SK-N-SH treated with all-trans-retinoic acid at 6 μM for 48 hours (cell line): ENCODE measurements around the gene MOBP.
"Not testable (repeated sequence)": the region's sequence is repeated elsewhere in the genome, so short reads cannot be mapped to it uniquely, and the experiment has no call there.

Source experiments
- ATAC-seq: fragments of 200-7000 bp; cut with Tn5 transposase; 3 replicates; pipeline ENCODE4 v1.9.1; 2020; ENCODE audit warnings: mild to moderate bottlenecking, moderate library complexity
- ARNTL ChIP-seq: fragments of 450-650 bp; formaldehyde crosslinking; IDR thresholded peaks from 2 replicates; pipeline ENCODE4 v1.5.0; 2020; ENCODE audit warnings: low read depth, mild to moderate bottlenecking, moderate library complexity, borderline replicate concordance
- BACH2 ChIP-seq: fragments of 250-450 bp; sonication (Bioruptor Pico); IDR thresholded peaks from 2 replicates; pipeline ENCODE4 v1.9.0; 2021; ENCODE audit warnings: mild to moderate bottlenecking, borderline replicate concordance
- CREB5 ChIP-seq: fragments of 250-450 bp; sonication (Bioruptor Pico); IDR thresholded peaks from 2 replicates; pipeline ENCODE4 v1.5.1; 2020; ENCODE audit warnings: low read depth, mild to moderate bottlenecking, moderate library complexity
- CSDC2 ChIP-seq: fragments of 250-450 bp; sonication (Bioruptor Pico); IDR thresholded peaks from 2 replicates; pipeline ENCODE4 v1.5.0; 2020; ENCODE audit warnings: mild to moderate bottlenecking, moderate library complexity
- CSRNP3 ChIP-seq: fragments of 250-450 bp; sonication (Bioruptor Pico); IDR thresholded peaks from 2 replicates; pipeline ENCODE4 v1.5.1; 2021; ENCODE audit warnings: mild to moderate bottlenecking, moderate library complexity
- ESRRG ChIP-seq: fragments of 250-450 bp; sonication (Bioruptor Pico); IDR thresholded peaks from 2 replicates; pipeline ENCODE4 v1.6.1; 2021; ENCODE audit warnings: mild to moderate bottlenecking
- GLIS3 ChIP-seq: fragments of 250-450 bp; sonication (Bioruptor Pico); IDR thresholded peaks from 2 replicates; pipeline ENCODE4 v1.5.0; 2020; ENCODE audit warnings: mild to moderate bottlenecking, moderate library complexity
- ISL1 ChIP-seq: fragments of 250-450 bp; sonication (Bioruptor Pico); IDR thresholded peaks from 2 replicates; pipeline ENCODE4 v2.1.2; 2022; ENCODE audit warnings: mild to moderate bottlenecking, moderate library complexity
- OSR1 ChIP-seq: fragments of 250-450 bp; sonication (Bioruptor Pico); IDR thresholded peaks from 2 replicates; pipeline ENCODE4 v1.8.0; 2022; ENCODE audit warnings: moderate library complexity, mild to moderate bottlenecking, inconsistent platforms
- PATZ1 ChIP-seq: fragments of 250-450 bp; sonication (Bioruptor Pico); IDR thresholded peaks from 2 replicates; pipeline ENCODE4 v1.8.0; 2020; ENCODE audit warnings: mild to moderate bottlenecking, moderate library complexity, borderline replicate concordance
- POU6F1 ChIP-seq: fragments of 250-450 bp; sonication (Bioruptor Pico); IDR thresholded peaks from 2 replicates; pipeline ENCODE4 v1.8.0; 2021; ENCODE audit warnings: low read depth, mild to moderate bottlenecking, moderate library complexity, borderline replicate concordance
- PPARA ChIP-seq: fragments of 250-450 bp; sonication (Bioruptor Pico); IDR thresholded peaks from 2 replicates; pipeline ENCODE4 v1.5.0; 2020; ENCODE audit warnings: mild to moderate bottlenecking, borderline replicate concordance
- RARB ChIP-seq: fragments of 250-450 bp; sonication (Bioruptor Pico); IDR thresholded peaks from 2 replicates; pipeline ENCODE4 v1.8.0; 2021; ENCODE audit warnings: mild to moderate bottlenecking, moderate library complexity
- SNAI2 ChIP-seq: fragments of 250-450 bp; sonication (Bioruptor Pico); IDR thresholded peaks from 2 replicates; pipeline ENCODE4 v1.5.0; 2020; ENCODE audit warnings: mild to moderate bottlenecking, moderate library complexity
- TCF4 ChIP-seq: fragments of 250-450 bp; sonication (Bioruptor Pico); IDR thresholded peaks from 2 replicates; pipeline ENCODE4 v1.8.0; 2021; ENCODE audit warnings: mild to moderate bottlenecking, moderate library complexity, borderline replicate concordance
- TOX ChIP-seq: fragments of 250-450 bp; sonication (Bioruptor Pico); IDR thresholded peaks from 2 replicates; pipeline ENCODE4 v1.8.0; 2021; ENCODE audit warnings: mild to moderate bottlenecking, moderate library complexity, borderline replicate concordance
- TSHZ2 ChIP-seq: fragments of 250-450 bp; sonication (Bioruptor Pico); IDR thresholded peaks from 2 replicates; pipeline ENCODE4 v1.5.0; 2020; ENCODE audit warnings: mild to moderate bottlenecking, moderate library complexity
- ZC3H10 ChIP-seq: fragments of 250-450 bp; sonication (Bioruptor Pico); IDR thresholded peaks from 2 replicates; pipeline ENCODE4 v1.5.1; 2021; ENCODE audit warnings: mild to moderate bottlenecking, moderate library complexity
- ZFP3 ChIP-seq: fragments of 250-450 bp; sonication (Bioruptor Pico); IDR thresholded peaks from 2 replicates; pipeline ENCODE4 v1.5.0; 2020; ENCODE audit warnings: mild to moderate bottlenecking, moderate library complexity
- ZFP30 ChIP-seq: fragments of 450-650 bp; formaldehyde crosslinking; IDR thresholded peaks from 2 replicates; pipeline ENCODE4 v1.5.0; 2022; ENCODE audit warnings: mild to moderate bottlenecking, moderate library complexity
- ZNF565 ChIP-seq: fragments of 450-650 bp; formaldehyde crosslinking; conservative IDR thresholded peaks from 2 replicates; pipeline ENCODE4 v1.5.0; 2020; ENCODE audit warnings: low read depth, mild to moderate bottlenecking, moderate library complexity
- ZNF70 ChIP-seq: fragments of 450-650 bp; formaldehyde crosslinking; IDR thresholded peaks from 2 replicates; pipeline ENCODE4 v1.5.0; 2020; ENCODE audit warnings: mild to moderate bottlenecking, moderate library complexity
- ZNF8 ChIP-seq: fragments of 450-650 bp; formaldehyde crosslinking; IDR thresholded peaks from 2 replicates; pipeline ENCODE4 v1.5.0; 2020; ENCODE audit warnings: mild to moderate bottlenecking, moderate library complexity

The MOBP gene

GRCh38 chr3:39456159-39456558 is 11.3 kb upstream of the MOBP start:
- ATAC-seq: no peak
- TF ChIP-seq CREB5 (CRISPR knock-in tag) (no peak), TOX (CRISPR knock-in tag) (no peak), SNAI2 (CRISPR knock-in tag) (no peak)

GRCh38 chr3:39457361-39457760 is 10.1 kb upstream of the MOBP start:
- TF ChIP-seq ZC3H10 (CRISPR knock-in tag): no peak
- no peak for TF ChIP-seq PATZ1 (CRISPR knock-in tag)
- TF ChIP-seq GLIS3: no peak
- TF ChIP-seq ARNTL (CRISPR knock-in tag): no peak
- no peak for TF ChIP-seq SNAI2 (CRISPR knock-in tag)
- TF ChIP-seq RARB (CRISPR knock-in tag): no peak
- no peak for TF ChIP-seq ZNF70 (CRISPR knock-in tag)
- no peak for TF ChIP-seq ZNF565 (CRISPR knock-in tag)
- no peak for TF ChIP-seq OSR1 (CRISPR knock-in tag)
- no peak for TF ChIP-seq BACH2 (CRISPR knock-in tag)
- TF ChIP-seq ZNF8 (CRISPR knock-in tag): no peak
- no peak for TF ChIP-seq TSHZ2 (CRISPR knock-in tag)
- TF ChIP-seq TCF4 (CRISPR knock-in tag): no peak
- TF ChIP-seq TOX (CRISPR knock-in tag): no peak
- TF ChIP-seq CSDC2: no peak
- TF ChIP-seq ZFP30 (CRISPR knock-in tag): no peak
- TF ChIP-seq ZFP3 (CRISPR knock-in tag): no peak
- TF ChIP-seq ESRRG (CRISPR knock-in tag): no peak
- no peak for TF ChIP-seq CSRNP3
- no peak for TF ChIP-seq ISL1 (CRISPR knock-in tag)
- no peak for ATAC-seq

- not testable (repeated sequence) for ATAC-seq
Measured at GRCh38 chr3:39458579-39458978, 8.9 kb upstream of the MOBP start.

- ATAC-seq: no peak
- TF ChIP-seq BACH2 (CRISPR knock-in tag) (no peak), ZNF8 (CRISPR knock-in tag) (no peak), TSHZ2 (CRISPR knock-in tag) (no peak), ARNTL (CRISPR knock-in tag) (no peak), ZNF565 (CRISPR knock-in tag) (no peak), ZFP3 (CRISPR knock-in tag) (no peak), ZC3H10 (CRISPR knock-in tag) (no peak), OSR1 (CRISPR knock-in tag) (no peak), ZNF70 (CRISPR knock-in tag) (no peak), TOX (CRISPR knock-in tag) (no peak), ISL1 (CRISPR knock-in tag) (no peak), ESRRG (CRISPR knock-in tag) (no peak), CREB5 (CRISPR knock-in tag) (no peak), PPARA (CRISPR knock-in tag) (no peak), POU6F1 (no peak)
Measured at GRCh38 chr3:39460677-39461076, 6.8 kb upstream of the MOBP start.
